ENCODE data around the gene SHOX.
"Not testable (repeated sequence)": the region's sequence is repeated elsewhere in the genome, so short reads cannot be mapped to it uniquely, and the experiment has no call there.

Gene SHOX

GRCh38 chrX:621705-622503 lies 8.7 kb upstream of the SHOX start:
- no peak for DNase-seq (ENCODE audit: low read depth)

GRCh38 chrX:622802-623201 lies 7.8 kb upstream of the SHOX start:
- DNase-seq (ENCODE audit: low read depth), result not testable (repeated sequence)

GRCh38 chrX:623268-623598 lies 7.4 kb upstream of the SHOX start:
- no peak for DNase-seq (ENCODE audit: low read depth)

GRCh38 chrX:623599-624315 lies 6.8 kb upstream of the SHOX start:
- no peak for DNase-seq (ENCODE audit: low read depth)

DNA sequence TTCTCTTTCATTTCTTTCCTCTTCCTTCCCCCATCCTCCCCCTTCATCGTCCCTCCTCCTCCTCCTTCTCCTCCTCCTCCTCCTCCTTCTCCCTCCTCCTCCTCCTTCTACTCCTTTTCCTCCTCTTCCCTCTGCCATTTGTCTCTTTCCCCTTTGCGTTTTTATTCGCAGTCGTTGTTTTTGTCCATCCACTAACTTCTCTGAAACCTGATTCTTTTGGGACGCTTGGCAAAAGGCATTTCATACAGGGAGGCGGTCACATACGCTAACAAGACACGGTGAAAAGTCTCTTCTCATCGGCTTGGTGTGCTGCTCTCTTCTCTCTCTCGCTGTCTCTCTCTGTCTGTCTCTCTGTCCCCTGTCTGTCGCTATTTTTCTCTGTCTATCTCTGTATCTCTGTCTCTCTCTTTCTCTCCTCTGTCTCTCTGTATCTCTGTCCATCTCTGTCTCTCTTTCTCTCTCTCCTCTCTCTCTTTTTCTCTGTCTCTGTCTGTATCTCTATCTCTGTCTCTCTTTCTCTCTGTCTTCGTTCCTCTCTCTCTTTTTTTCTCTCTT lies 5.4 kb upstream of the SHOX start:
- no peak for DNase-seq (ENCODE audit: low read depth)

GRCh38 chrX:626047-626446 lies 4.5 kb upstream of the SHOX start:
- DNase-seq (ENCODE audit: low read depth), result not testable (repeated sequence)

GRCh38 chrX:626745-627509 lies 3.7 kb upstream of the SHOX start:
- no peak for DNase-seq (ENCODE audit: low read depth)

DNA sequence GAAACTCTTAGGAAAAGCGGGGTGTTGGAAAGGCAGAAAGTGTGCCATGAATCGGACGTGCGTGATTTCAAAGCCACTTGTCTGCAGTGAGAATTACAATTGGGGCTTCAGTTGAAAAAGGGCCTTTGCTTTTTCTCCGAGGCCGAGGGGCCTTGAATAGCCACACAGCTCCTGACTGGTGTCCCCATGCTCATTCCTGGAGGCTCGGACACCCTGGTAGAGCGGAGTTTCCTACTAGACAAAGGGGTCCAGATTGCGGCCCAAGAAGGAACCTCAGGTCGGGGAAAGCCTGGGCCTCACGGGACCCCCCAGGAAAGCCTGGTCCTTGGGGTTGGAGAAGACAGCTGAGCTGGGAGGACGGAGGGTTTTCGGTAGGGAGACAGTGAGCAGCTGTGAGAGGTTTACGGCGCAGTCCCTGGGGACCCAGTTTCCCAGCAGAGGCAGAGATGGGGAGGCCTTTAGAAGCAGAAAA lies 3.0 kb upstream of the SHOX start:
- DNase-seq (ENCODE audit: low read depth), result no peak

- DNase-seq (ENCODE audit: low read depth), result no peak
These were observed 2.6 kb upstream of the SHOX start for GRCh38 chrX:627995-628394.

DNA sequence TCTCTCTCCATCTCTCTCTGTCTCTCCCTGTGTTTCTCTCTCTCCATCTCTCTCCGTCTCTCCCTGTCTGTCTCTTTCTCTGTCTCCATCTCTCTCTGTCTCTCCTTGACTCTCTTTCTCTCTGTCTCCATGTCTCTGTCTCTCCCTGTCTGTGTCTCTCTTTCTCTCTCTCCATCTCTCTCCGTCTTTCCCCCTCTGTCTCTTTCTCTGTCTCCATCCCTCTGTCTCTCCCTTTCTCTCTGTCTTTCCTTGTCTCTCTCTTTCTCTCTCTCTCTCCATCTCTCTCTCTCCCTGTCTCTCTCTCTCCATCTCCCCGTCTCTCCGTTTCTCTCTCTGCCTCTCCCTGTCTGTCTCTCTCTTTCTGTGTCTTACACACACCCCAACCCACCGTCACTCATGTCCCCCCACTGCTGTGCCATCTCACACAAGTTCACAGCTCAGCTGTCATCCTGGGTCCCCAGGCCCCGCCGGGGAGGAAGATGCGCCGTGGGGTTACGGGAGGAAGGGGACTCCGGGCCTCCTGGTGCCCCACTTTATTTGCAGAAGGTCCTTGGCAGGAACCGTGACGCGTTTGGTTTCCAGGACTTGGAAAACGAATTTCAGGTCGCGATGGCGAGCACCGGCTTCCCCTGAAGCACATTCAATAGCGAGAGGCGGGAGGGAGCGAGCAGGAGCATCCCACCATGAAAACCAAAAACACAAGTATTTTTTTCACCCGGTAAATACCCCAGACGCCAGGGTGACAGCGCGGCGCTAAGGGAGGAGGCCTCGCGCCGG lies 1.2 kb upstream of the SHOX start:
- no peak for DNase-seq (ENCODE audit: low read depth)

DNA sequence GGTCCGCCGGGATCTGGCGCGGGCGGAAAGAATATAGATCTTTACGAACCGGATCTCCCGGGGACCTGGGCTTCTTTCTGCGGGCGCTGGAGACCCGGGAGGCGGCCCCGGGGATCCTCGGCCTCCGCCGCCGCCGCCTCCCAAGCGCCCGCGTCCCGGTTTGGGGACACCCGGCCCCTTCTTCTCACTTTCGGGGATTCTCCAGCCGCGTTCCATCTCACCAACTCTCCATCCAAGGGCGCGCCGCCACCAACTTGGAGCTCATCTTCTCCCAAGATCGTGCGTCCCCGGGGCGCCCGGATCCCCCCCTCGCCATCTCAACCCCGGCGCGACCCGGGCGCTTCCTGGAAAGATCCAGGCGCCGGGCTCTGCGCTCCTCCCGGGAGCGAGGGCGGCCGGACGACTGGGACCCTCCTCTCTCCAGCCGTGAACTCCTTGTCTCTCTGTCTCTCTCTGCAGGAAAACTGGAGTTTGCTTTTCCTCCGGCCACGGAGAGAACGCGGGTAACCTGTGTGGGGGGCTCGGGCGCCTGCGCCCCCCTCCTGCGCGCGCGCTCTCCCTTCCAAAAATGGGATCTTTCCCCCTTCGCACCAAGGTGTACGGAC lies 482 bp upstream of the SHOX start:
- no peak for DNase-seq (ENCODE audit: low read depth)

GRCh38 chrX:631802-632365 lies 1.3 kb downstream of the SHOX start:
- no peak for DNase-seq (ENCODE audit: low read depth)

GRCh38 chrX:632366-633042 lies 1.9 kb downstream of the SHOX start:
- no peak for DNase-seq (ENCODE audit: low read depth)

- no peak for DNase-seq (ENCODE audit: low read depth)
These were observed 2.7 kb downstream of the SHOX start for GRCh38 chrX:633043-633984.

- DNase-seq (ENCODE audit: low read depth), result no peak
These were observed 3.7 kb downstream of the SHOX start for GRCh38 chrX:633985-634958.

- no peak for DNase-seq (ENCODE audit: low read depth)
These were observed 5.0 kb downstream of the SHOX start for GRCh38 chrX:635428-636090.

DNA sequence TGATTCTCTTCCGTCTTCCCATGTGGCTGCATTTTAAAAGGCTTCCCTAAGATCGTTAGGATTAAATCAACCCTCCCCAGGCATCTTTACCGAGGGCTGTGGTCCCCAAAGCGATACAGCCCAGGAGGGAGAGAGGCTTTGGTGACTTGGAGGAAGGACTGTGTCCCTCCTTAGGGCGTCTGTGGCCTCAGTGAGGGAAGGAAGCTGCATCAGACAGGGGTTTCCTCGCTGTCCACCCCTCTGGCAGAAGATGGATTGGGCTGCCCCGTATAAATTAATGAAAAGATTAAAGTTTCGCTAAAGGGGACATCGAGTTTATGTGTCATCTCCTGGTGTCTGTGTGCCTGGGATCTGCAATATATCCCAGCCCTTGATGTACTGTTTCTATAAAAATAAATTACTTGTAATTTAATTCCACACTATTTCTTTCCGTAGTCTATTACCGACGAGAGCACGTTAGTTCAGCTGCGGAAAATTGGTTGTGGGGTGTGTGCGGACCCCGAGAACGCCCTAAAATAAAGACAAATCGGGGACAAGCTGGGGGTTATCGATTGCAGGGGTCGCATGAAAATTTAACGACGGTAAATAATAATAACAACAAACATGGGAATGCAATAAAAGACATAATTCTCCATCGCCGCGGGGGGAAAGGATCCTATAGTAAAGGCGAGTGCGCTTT lies 6.5 kb downstream of the SHOX start:
- no peak for DNase-seq (ENCODE audit: low read depth)
